Femur (tissue), 1 donor: ENCODE results near the gene DCAF17.
"Not testable (repeated sequence)": the region's sequence is repeated elsewhere in the genome, so short reads cannot be mapped to it uniquely, and the experiment has no call there.

ENCODE experiments used
- DNase-seq: peaks from one replicate; pipeline ENCODE4 v3.0.0-alpha.2; 2017

DCAF17 gene

DNA sequence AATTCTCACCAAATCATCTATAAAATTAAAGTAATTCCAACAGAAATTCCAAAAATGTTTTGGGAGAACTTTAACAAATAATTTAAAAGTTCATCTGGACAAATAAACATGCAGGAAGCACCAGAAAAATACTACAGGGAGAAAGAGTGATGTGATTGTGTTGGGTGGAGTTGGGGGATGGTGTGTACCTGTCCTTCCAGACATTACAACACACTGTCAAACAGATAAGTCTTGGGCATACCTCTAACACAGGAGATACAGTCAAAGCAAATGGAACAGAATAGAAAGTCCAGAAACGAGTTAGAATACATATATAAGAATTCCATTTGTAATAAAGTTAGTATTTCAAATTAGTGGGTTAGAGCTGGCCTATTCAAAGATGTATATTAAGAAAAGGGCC lies 22.8 kb upstream of the DCAF17 start:
- DNase-seq = no peak

DNA sequence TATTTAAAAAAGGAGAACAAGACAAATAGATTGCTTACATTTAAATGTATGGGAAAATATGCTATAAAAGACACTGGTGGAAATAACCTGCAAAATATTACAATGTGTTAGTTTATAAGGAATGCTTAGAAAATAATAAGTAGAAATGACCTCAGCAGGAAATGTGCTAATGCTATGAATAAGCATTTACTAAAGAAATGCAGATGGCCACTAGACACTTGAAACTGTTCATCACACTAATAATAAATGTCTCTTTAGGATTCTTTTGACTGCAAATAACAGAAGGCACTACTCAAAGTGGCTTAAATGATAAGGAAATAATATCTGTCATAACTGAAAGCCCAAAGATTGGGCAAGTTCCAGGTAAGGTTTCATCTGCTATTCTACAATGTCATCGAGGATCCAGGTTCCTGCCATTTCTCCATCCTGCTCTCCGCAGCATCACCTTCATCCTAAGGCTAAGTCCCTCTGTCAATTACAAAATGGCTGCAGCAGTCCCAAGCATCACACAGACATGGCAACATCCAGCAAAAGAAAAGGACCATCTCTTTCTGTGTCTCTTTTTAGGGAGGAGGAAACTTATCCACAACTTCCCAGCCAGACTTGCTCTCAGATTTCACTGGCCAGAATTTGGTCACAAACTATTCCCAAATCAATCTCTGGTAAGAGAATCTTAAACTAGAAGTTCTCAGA lies 22.1 kb upstream of the DCAF17 start:
- DNase-seq = no peak

DNA sequence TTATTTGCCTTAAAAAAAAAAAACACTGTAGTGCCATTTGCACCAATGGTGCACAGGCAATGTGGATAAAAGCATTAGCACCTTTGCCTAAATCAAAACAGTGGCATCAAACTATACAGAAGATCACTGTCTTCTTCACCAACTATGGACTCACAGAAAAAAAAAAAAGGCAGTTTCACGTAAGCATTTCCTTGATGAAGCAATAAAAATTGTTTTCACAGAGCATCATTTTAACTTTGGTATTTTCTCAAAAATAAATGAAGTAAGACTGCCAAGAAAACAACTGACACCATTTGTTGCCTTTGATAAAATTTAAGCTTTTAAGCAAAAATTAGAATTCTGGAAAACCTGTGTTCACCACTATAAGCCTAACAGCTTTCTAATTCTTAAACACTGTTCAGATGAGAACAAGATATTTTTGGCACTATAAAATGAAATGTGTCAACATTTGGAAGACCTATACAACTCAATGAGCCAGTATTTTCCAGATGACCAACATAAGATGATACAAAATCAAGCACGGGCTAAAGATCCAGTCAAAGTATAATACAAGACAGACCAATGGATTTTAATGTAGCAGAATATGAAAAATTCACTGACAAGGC lies 21.4 kb upstream of the DCAF17 start:
- no peak for DNase-seq

DNA sequence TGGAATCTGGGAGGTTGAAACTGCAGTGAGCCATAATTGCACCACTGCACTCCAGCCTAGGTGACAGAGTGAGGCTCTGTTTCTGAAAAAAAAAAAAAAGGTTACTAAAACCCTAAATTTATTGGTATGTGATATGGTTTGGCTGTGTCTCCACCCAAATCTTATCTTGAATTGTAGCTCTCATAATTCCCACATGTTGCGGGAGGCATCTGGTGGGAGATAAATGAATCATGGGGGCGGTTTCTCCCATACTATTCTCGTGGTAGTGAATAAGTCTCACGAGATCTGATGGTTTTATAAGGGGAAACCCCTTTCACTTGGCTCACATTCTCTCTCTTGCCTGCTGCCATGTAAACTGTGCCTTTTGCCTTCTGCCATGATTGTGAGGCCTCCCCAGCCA lies 19.4 kb upstream of the DCAF17 start:
- not testable (repeated sequence) for DNase-seq

DNA sequence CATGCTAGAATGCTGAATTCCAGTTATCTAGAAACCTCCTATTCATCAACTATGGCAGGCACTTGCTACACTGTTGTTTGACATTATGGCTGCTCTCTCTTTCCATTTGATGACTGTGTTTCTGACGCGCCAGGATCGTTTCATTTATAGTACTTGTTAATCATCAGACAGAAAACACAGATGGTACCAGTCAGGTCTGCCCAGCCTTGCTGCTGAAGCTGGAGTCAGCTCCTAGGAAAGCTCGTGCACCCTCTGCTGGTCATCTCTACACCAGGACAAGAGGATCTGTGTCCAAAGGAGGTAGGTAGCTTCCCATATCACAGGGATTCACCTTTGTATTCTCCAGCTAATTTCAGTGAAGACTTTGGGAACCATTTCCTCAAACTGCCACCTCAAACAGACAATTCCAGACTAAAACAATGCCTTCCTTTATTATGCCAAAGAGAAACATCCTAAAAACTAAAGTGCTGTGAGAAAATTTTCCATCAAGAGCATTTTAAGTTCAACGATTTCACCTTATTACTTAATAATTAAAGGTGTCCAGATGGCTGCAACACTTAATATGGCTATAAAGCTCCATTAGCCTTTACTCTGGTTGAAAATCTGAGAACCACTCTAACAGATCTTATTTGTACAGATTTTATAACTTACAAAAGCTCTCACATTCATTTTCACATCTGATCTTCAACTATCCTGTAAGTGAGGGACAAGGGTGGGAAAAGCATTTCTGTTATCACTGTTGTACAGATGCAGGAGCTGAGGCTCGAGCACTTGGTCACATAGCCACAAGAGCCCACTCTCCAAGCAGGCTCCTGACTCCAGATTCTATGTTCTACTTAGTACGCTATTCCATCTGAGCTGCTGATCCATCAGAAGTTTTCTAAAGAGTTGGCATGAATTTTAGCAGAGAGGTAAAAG lies 17.8 kb upstream of the DCAF17 start:
- peak; percentile 91 for DNase-seq

DNA sequence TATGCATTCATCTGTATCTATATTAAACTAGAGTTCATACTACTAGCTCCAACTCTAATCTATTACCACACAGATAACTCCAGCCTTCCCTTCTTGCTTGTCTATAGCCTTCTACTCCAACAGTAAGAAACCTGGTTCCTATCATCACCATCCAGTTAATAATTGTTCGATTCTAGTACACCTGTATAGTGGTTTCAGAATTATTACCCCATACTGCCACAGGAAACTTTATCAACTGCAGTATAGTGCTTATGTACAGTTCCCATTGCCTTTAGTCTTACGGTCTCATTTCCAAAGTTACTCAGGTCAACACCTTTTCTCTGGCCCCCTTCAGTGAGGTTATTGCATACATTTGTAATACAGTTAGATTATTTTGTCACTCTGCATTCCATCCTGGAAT lies 14.7 kb upstream of the DCAF17 start:
- no peak for DNase-seq

DNA sequence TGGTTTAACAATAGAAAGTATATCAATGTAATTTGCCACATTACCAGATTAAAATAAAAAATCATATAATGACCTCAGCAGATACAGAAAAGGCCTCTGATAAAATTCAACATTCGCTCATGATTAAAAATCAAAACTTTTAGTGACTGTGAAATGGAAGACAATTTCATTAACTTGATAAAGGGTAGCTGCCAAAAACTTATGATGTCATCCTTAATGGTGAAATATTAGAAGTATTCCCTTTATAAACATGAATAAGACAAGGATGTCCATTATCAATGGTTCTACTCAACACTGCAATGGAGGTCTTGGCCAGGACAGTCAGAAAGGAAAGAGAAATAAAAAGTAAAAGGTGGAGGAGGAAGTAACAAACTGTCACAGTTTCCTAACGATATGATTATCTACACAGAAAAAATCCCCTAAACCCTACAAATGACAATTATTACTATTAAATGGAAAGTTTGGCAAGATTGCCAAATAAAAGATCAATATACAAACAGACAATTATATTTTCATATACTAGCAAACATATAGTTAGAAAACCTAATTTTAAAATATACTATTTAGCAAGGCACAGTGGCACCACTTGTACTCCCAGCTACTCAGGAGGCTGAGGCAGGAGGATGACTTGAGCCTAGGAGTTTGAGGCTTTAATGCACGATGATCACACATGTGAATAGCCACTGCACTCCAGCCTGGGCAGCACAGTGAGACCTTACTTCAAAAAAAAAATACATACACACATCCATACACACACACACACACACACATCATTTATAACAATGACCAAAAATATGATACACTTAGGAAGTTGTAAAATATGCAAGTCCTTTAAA lies 13.1 kb upstream of the DCAF17 start:
- no peak for DNase-seq

DNA sequence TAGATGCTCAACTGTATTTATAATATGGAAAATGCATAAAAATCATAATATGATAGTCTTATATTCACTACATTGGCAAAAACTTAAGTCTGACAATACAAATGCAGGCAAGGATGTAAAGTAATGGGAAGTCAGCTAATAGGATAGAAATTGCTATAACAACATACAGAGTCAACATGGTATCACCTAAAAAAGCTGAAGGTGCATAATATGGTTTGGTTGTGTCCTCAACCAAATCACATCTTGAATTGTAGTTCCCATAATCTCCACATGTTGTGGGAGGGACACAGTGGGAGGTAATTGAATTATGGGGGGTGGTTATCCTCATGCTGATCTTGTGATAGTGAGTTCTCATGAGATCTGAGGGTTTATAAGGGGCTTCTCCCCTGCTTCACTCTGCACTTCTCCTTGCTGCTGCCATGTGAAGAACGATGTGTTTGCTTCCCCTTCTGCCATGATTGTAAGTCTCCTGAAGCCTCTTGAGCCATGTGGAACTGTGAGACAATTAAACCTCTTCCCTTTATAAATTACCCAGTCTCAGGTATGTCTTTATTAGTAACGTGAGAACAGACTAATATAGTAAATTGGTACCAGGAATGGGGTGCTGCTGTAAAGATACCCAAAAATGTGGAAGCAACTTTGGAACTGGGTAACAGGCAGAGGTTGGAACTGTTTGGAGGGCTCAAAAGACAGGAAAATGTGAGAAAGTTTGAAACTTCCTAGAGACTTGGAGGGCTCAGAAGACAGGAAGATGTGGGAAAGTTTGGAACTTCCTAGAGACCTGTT lies 11.1 kb upstream of the DCAF17 start:
- not testable (repeated sequence) for DNase-seq

DNA sequence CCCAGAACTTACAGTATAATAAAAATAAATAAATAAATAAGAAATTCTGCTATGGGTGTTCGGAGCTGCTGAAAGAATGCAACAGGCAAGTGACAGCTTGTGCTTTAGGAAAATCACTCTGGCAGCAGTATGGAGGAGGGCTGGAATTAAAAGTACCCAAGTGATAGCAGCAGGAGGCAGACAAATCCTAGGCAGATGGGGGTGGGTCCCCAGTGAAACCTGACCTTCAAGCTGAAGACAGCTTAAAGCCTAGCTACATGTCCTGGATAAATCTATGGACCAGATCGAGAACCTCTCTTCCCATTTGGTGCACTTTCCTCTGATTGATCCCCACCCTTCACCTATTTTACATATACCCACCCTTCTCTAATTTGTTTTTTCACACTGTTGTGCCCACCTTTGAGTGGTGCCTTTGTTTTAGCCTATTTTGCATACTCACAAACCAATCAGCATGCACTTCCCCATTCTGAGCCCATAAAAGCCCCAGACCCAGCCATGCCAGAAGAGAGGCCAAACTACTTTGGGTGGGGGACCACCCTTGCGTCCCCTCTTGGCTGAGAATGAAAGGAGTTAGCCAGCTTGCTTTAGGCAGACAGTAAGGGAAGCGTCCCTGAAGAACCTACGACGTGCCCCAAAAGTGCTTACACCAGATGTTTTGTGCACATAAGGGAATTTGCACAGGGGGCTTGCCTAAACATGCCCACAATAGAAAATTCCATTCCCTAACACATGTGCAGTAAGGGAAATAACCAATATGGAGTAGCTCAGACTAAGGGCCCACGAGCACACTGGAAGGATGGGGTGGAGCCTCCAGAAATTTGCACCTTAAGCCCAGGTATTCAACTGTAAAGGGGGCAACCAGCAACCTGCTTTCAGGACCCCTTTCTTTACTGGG lies 3.3 kb upstream of the DCAF17 start:
- no peak for DNase-seq

DNA sequence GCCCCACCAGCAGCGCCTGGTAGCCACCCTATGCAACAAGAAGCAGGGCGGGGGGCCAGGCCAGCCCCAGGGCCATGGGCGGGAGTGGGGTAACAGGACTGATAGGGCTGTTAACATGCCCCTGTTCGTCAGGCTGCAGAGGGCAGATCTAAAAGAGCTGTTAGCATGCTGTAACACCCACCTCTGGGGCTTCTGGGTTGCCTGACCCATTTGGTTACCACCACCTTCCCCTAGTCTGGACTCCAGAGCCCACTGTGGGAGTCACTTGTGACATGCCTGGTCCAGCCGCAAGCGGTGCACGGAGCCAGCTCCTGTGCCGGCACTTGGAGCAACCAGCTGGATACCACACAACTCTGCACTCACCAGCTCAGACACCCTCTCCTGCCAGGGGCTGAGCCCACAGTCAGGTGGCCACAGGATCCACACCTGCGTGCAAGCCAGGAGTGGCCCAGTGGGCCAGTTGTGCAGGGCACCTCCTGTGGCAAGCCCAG lies 2.3 kb upstream of the DCAF17 start:
- DNase-seq = no peak

DNA sequence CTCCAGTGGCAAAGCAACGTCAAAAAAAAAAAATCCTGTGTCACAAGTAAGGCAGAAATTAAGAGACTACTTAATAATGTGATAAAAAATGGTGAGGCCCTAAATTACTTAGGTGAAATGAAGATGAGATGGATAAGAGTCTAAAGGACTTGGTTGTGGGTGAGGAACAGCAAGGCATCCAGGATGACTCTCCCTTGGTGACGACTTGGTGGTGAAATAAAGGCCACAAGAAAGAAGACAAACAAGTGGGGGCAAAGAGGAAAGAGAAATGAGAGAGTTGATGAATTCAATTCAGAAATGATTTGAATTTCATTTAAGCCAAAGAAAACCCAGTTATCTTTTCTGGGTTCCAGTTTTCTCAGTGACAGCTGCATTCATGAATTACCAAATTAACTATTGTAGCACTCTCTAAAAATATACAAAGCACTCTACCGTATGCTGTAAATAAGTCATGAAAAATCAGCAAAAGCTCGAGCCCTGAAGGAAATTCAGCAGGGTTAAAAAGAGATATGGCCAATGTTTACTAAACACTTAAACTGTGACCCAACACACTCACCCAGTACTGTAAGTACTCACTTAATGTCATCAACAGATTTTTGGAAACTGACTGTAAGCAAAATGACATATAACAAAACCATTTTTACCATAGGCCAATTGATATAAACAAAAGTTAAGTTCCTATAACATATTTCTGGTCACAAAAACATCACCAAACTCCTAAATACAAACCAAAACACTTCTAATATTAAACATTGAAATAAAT lies 1.6 kb upstream of the DCAF17 start:
- no peak for DNase-seq

DNA sequence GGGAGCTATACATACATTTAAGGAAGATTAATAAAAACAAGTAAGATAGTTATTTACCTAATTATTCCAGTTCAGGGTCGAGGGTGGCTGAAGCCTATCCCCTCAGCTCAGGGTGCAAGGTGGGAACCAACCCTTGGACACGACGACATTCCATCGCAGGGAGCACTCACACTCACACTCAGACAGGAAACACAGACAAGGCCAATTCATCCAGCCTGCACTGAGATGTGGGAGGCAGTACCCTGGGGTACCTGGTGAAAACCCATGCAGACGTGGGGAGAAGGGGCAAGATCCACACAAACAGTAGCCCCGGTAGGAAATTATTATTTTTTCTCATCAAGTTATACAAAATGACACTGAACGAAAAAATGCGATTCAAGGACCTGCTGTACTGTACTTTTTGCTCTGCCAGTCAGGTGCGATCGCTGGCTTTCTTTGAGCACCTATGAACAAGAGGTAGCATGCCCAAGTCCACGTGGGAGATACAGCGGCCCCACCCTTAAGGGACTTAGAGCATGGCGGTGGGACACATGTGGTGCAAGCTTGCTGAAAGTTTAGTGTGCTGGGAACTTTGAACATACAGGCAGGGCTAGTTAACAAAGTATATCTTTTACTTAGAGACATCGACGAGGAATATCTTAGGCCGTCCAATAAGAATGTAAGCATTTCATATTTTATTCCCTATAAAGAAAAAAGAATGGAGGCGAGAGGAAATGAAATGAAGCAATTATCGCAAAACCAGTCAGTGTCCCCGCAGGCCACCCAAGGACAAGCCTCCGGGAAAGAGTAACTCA lies 860 bp upstream of the DCAF17 start:
- peak; percentile 26 for DNase-seq

DNA sequence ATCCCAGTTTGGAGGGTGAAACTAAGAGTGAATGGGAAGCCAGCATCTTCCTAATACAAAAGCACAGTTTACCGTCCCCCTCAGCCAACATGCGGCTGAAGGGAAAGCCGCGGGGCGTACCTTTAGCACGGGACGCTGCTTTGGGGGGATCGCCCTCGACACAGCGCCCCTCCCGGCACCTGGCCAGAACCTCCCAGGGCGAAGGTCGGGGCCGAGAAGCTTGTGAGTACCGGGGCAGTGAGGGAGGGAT lies 338 bp upstream of the DCAF17 start, which contains the start of gene METTL8:
Gene METTL8 (minus strand): TSS at position 228 of the 250 bp plus-strand sequence. CDS start 41,805 bp downstream, outside the sequence.
- no peak for DNase-seq

DNA sequence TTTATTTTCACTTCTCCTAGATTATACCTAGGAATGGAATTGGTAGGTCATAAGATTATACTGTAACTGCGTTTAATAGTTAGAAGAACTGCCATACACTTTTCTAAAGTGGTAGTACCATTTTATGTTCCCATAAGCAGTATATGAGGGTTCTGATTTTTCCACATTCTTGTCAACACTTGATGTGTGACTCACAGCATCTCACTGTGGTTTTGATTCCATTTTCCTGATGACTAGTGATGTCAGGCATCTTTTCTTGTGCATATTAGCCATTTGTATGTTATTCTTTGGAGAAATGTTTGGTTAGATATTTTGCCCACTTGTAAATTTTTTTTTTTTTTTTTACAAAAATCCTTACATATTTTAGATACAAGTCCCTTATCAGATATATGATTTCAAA lies 2.3 kb downstream of the DCAF17 start:
- no peak for DNase-seq

DNA sequence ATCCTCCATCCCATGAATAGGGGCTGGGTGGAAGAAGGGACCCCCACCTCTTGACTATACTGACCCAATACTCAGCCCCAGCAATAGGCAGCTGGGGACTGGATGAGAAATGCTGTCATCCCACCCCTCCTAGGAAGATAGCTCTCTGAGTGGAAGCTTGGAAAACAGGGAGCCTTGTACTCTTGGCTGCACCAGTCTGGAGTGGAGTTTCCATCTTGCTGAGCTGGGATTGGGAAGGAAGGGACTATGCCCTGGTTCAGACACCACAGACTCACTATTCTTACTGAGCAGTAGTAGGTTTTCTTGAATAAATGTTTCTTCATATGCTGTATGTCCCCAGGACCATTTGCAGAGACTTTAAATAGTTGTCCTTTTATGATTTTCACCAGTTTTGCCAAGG lies 7.4 kb downstream of the DCAF17 start:
- no peak for DNase-seq

DNA sequence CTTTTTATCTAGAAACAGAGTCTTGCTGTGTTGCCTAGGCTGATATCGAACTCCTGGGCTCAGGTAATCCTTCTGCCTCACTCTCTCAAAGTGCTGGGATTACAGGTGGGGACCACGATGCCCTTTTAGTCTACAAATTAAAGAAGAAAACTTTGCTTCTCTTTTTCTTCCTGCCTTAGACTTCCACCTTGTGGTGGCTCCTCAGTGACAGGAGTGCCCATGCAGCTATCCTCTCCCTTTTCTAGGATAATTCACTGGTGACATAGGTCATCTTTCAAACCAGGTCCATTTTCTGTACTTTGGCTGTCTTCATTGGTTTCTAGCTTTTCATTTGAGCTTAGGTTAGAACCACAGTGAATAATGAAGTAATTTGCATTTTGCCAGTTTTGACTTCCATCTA lies 13.6 kb downstream of the DCAF17 start:
- no peak for DNase-seq

DNA sequence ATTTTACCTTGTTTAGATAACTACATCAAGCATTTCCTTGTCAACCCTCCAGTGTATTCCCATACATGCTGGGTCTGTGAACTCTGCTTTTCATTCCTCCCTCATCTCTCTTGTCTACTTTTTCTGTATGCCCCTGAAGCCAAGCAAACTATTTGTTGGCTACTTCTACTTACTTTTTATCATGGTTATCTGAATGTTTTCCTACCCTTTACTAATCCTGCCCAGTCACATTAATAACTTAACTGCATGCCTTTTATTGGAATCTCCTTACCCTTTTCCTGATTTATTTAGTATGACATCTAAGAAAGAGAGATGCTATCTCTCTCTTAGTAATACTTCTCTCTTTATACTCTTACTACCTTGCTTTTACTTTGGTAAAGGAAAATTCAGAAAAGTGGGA lies 17.0 kb downstream of the DCAF17 start:
- DNase-seq = no peak

DNA sequence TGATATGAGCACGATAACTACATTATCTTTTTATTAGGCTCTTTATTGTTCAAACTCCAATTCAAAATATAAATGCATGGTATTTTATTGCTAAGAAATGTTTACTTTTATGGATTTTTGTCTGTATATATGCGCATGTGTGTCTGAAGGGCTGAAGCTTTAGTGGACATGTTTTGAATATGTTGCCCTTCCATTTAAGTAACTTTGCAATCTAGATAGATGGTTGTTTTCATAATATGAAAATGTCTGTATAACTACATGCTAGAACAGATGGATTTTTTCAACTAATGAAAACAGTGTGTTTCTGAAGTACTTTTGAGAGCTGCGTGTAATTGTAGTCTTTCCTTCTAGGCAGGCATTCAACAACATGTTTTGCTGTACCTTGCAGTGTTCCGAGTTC lies 18.7 kb downstream of the DCAF17 start:
- no peak for DNase-seq

DNA sequence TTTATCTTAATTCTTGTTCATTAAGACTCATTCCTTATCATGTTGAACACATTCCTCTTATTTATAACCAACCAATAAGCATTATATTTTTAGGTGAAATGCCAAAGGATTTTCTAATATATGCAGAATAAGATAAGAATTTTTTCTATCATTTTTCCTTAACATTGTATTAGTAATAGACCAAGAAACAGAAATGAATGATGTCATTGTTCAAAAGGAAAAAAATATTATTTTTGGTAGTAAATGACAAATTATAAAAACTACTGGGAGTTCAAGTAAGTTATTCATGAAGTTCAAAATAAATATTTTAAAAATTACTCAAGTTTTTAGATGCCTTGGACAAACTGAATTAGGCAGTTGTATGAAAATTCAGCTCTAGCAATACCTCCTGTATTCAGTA lies 25.5 kb downstream of the DCAF17 start:
- no peak for DNase-seq
